HEK293 (cell line): ENCODE results near the gene NR2F2.
A peak's percentile ranks its signal among the peaks of the same experiment; 100 is the strongest.

Source experiments
- AEBP2 ChIP-seq: fragments of 450-650 bp; formaldehyde crosslinking; IDR thresholded peaks from 2 replicates; pipeline ENCODE4 v1.5.1; 2016; ENCODE audit warnings: missing biosample characterization, missing genetic modification characterization, borderline replicate concordance
- FEZF1 ChIP-seq: fragments of 450-650 bp; formaldehyde crosslinking; IDR thresholded peaks from 2 replicates; pipeline ENCODE4 v1.5.1; 2016; ENCODE audit warnings: missing biosample characterization, missing genetic modification characterization
- KLF17 ChIP-seq: fragments of 450-650 bp; formaldehyde crosslinking; IDR thresholded peaks from 2 replicates; pipeline ENCODE4 v1.5.1; 2016; ENCODE audit warnings: missing biosample characterization, missing genetic modification characterization
- PBX3 ChIP-seq: sonication (generic); formaldehyde crosslinking; IDR thresholded peaks from 2 replicates; pipeline ENCODE4 v1.8.1; 2022; ENCODE audit warnings: mild to moderate bottlenecking, moderate library complexity, missing genetic modification reagents
- PRDM2 ChIP-seq: fragments of 450-650 bp; formaldehyde crosslinking; IDR thresholded peaks from 2 replicates; pipeline ENCODE4 v1.5.1; 2016; ENCODE audit warnings: missing biosample characterization, missing genetic modification characterization, borderline replicate concordance
- SCRT1 ChIP-seq: fragments of 450-650 bp; formaldehyde crosslinking; IDR thresholded peaks from 2 replicates; pipeline ENCODE4 v1.5.1; 2016; ENCODE audit warnings: missing biosample characterization, missing genetic modification characterization, borderline replicate concordance
- TRIM28 ChIP-seq: IDR thresholded peaks from 2 replicates; pipeline ENCODE4 v1.6.1; 2011; ENCODE audit warnings: low read length, control low read depth, borderline replicate concordance
- TSHZ1 ChIP-seq: fragments of 450-650 bp; formaldehyde crosslinking; IDR thresholded peaks from 2 replicates; pipeline ENCODE4 v1.5.1; 2016; ENCODE audit warnings: missing biosample characterization, missing genetic modification characterization, borderline replicate concordance
- ZBTB11 ChIP-seq: fragments of 450-650 bp; formaldehyde crosslinking; conservative IDR thresholded peaks from 2 replicates; pipeline ENCODE4 v1.5.1; 2016; ENCODE audit warnings: low read depth, missing biosample characterization, missing genetic modification characterization
- ZNF140 ChIP-seq: fragments of 450-650 bp; formaldehyde crosslinking; IDR thresholded peaks from 2 replicates; pipeline ENCODE4 v1.5.1; 2016; ENCODE audit warnings: missing biosample characterization, missing genetic modification characterization
- ZNF18 ChIP-seq: fragments of 450-650 bp; formaldehyde crosslinking; IDR thresholded peaks from 2 replicates; pipeline ENCODE4 v1.5.1; 2016; ENCODE audit warnings: missing biosample characterization, missing genetic modification characterization
- ZNF423 ChIP-seq: fragments of 450-650 bp; formaldehyde crosslinking; IDR thresholded peaks from 2 replicates; pipeline ENCODE4 v1.5.1; 2016; ENCODE audit warnings: missing biosample characterization, missing genetic modification characterization
- ZNF610 ChIP-seq: fragments of 450-650 bp; formaldehyde crosslinking; IDR thresholded peaks from 2 replicates; pipeline ENCODE4 v1.5.1; 2016; ENCODE audit warnings: missing biosample characterization, missing genetic modification characterization, borderline replicate concordance
- ZNF707 ChIP-seq: fragments of 450-650 bp; formaldehyde crosslinking; IDR thresholded peaks from 2 replicates; pipeline ENCODE4 v1.5.1; 2016; ENCODE audit warnings: missing biosample characterization, missing genetic modification characterization
- ZNF785 ChIP-seq: fragments of 450-650 bp; formaldehyde crosslinking; IDR thresholded peaks from 2 replicates; pipeline ENCODE4 v1.5.1; 2016; ENCODE audit warnings: missing biosample characterization, missing genetic modification characterization
- ZNF792 ChIP-seq: fragments of 450-650 bp; formaldehyde crosslinking; IDR thresholded peaks from 2 replicates; pipeline ENCODE4 v1.5.1; 2016; ENCODE audit warnings: missing biosample characterization, missing genetic modification characterization
- ZSCAN23 ChIP-seq: fragments of 450-650 bp; formaldehyde crosslinking; IDR thresholded peaks from 2 replicates; pipeline ENCODE4 v1.5.1; 2016; ENCODE audit warnings: missing biosample characterization, missing genetic modification characterization

NR2F2 gene

GRCh38 chr15:96356494-96357455 lies 26.3 kb downstream of the NR2F2 start (continued):
- TF ChIP-seq PRDM2 (tag by site-specific recombination) (no peak), AEBP2 (tag by site-specific recombination) (no peak), ZNF785 (tag by site-specific recombination) (no peak), ZNF423 (no peak), TRIM28 (no peak), ZNF610 (tag by site-specific recombination) (peak; percentile 90), ZNF707 (tag by site-specific recombination) (no peak), FEZF1 (tag by site-specific recombination) (no peak), PBX3 (peak; percentile 81; the same call in 1 of the 2 replicates), ZNF792 (0 out of 2 replicates have a peak, but pooled peaks have one; percentile 65), ZSCAN23 (no peak), ZNF18 (peak; percentile 62; the same call in 1 of the 2 replicates), TSHZ1 (tag by site-specific recombination) (no peak), ZBTB11 (tag by site-specific recombination) (peak; percentile 19; the same call in 1 of the 2 replicates), KLF17 (tag by site-specific recombination) (peak; percentile 64; the same call in 1 of the 2 replicates), ZNF140 (tag by site-specific recombination) (no peak), SCRT1 (tag by site-specific recombination) (no peak)
